ENCODE data around the gene REEP5. TPM values are rescaled to one million over a fixed set of nuclear protein-coding genes. Genes with fewer than 3 reads are reported as not detected.

REEP5 gene
- total RNA-seq, 1 experiment from 2014 or later: 99.3 TPM

DNA sequence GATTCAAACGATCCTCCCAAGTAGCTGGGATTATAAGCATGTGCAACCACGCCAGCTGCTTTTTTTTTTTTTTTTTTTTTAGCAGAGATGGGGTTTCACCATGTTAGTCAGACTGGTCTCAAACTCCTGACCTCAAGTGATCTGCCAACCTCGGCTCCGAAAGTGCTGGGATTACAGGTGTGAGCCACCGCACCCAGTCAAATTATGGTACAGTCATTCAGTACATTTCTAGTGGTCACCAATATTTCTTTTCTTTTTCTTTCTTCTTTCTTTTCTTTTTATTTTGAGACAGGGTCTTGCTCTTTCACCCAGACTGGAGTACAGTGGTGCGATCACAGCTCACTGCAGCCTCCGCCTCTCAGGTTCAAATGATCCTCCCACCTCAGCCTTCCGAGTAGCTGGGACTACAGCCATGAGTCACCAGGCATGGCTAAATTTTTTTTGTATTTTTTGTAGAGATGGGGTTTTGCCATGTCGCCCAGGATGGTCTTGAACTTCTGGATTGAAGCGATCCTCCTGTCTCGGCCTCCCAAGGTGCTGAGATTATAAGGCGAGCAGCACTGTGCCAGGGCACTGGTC lies 29.2 kb upstream of the REEP5 start:
- no peak overlapping the region for H3K27ac Mint-ChIP-seq (ENCODE audit: unreplicated experiment)
- peaks cover 12% of the 10 kb centered on the region for H3K9me3 Mint-ChIP-seq (ENCODE audit: unreplicated experiment)
- POLR2A ChIA-PET: no interaction called here

DNA sequence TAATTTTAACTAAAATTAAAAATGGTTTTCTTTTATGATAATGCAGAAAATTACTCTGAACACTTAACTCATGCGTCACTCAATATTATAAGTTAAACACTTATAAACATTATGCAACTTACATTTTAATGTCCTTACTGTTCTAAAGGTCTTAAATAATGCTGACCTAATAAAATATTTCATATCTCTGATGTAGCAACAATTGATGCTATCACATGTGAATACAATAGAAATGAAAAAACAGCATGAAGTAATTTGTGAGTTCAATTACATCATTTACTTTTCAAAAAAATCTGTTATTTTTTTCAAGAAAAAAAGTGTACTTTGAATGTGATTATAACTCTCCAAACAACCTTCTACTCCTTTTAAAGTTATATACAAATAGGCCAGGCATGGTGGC lies 26.4 kb upstream of the REEP5 start:
- TF ChIP-seq, protein P1, sequence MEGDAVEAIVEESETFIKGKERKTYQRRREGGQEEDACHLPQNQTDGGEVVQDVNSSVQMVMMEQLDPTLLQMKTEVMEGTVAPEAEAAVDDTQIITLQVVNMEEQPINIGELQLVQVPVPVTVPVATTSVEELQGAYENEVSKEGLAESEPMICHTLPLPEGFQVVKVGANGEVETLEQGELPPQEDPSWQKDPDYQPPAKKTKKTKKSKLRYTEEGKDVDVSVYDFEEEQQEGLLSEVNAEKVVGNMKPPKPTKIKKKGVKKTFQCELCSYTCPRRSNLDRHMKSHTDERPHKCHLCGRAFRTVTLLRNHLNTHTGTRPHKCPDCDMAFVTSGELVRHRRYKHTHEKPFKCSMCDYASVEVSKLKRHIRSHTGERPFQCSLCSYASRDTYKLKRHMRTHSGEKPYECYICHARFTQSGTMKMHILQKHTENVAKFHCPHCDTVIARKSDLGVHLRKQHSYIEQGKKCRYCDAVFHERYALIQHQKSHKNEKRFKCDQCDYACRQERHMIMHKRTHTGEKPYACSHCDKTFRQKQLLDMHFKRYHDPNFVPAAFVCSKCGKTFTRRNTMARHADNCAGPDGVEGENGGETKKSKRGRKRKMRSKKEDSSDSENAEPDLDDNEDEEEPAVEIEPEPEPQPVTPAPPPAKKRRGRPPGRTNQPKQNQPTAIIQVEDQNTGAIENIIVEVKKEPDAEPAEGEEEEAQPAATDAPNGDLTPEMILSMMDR (IDR thresholded peaks at IDR 0.05; ENCODE audit: insufficient read depth in 1 of 2, low read depth in 1 of 2, low read length in 1 of 2, severe bottlenecking in 1 of 2, unreplicated experiment in 1 of 2): no peak
- H3K9me3 Mint-ChIP-seq (ENCODE audit: unreplicated experiment): peaks cover 6% of the 10 kb centered on the region
- no peaks in the 10 kb centered on the region for H3K36me3 ChIP-seq (ENCODE audit: control insufficient read depth, insufficient read depth, low read length)
- H3K27me3 Mint-ChIP-seq (ENCODE audit: insufficient read depth, unreplicated experiment): no peaks in the 10 kb centered on the region
- intact Hi-C loops (cut with micrococcal nuclease; ENCODE audit: unreplicated experiment): no loop called here
- H3K4me3 Mint-ChIP-seq (ENCODE audit: unreplicated experiment): no peak overlapping the region
- H3K4me1 ChIP-seq: no peaks in the 10 kb centered on the region
- peaks cover 1% of the 10 kb centered on the region; the same call in 1 of the 2 replicates for H3K9me3 ChIP-seq
- H3K27me3 ChIP-seq (replicated peaks; ENCODE audit: control insufficient read depth, insufficient read depth, low read length): no peaks in the 10 kb centered on the region
- CTCF ChIA-PET: no interaction called here
- no peak overlapping the region for H3K27ac Mint-ChIP-seq (ENCODE audit: unreplicated experiment)
- H3K36me3 Mint-ChIP-seq (ENCODE audit: insufficient read depth, unreplicated experiment): no peaks in the 10 kb centered on the region
- H3K4me3 ChIP-seq (ENCODE audit: low read depth, low read length): no peak overlapping the region
- H3K4me1 Mint-ChIP-seq (ENCODE audit: low read depth, unreplicated experiment): no peaks in the 10 kb centered on the region
- DNase-seq: no peak
- no TSS peak for BruUV-seq (replicated peaks)
- POLR2A ChIA-PET: no interaction called here

More for the DNA sequence above, 29.2 kb upstream of the REEP5 start:
- H3K9me3 ChIP-seq: peaks cover 7% of the 10 kb centered on the region; the same call in 1 of the 2 replicates
- intact Hi-C loops (cut with micrococcal nuclease; ENCODE audit: unreplicated experiment): no loop called here
- Mint-ChIP-seq H3K36me3 (ENCODE audit: insufficient read depth, unreplicated experiment) (no peaks in the 10 kb centered on the region), H3K4me3 (ENCODE audit: unreplicated experiment) (no peak overlapping the region), H3K27me3 (ENCODE audit: insufficient read depth, unreplicated experiment) (no peaks in the 10 kb centered on the region), H3K4me1 (ENCODE audit: low read depth, unreplicated experiment) (no peaks in the 10 kb centered on the region)
- H3K4me1 ChIP-seq: no peaks in the 10 kb centered on the region
- TF ChIP-seq, protein P1 (IDR thresholded peaks at IDR 0.05; ENCODE audit: insufficient read depth in 1 of 2, low read depth in 1 of 2, low read length in 1 of 2, severe bottlenecking in 1 of 2, unreplicated experiment in 1 of 2): no peak
- DNase-seq: no peak
- CTCF ChIA-PET: interaction anchor here (0.7 kb wide), 1 partner anchor 72 kb away, joined by 13 read pairs; no protein-coding TSS in a partner anchor
- no peaks in the 10 kb centered on the region for H3K27me3 ChIP-seq (replicated peaks; ENCODE audit: control insufficient read depth, insufficient read depth, low read length)
- no peak overlapping the region for H3K4me3 ChIP-seq (ENCODE audit: low read depth, low read length)
- BruUV-seq (replicated peaks): no TSS peak
- no peaks in the 10 kb centered on the region for H3K36me3 ChIP-seq (ENCODE audit: control insufficient read depth, insufficient read depth, low read length)

DNA sequence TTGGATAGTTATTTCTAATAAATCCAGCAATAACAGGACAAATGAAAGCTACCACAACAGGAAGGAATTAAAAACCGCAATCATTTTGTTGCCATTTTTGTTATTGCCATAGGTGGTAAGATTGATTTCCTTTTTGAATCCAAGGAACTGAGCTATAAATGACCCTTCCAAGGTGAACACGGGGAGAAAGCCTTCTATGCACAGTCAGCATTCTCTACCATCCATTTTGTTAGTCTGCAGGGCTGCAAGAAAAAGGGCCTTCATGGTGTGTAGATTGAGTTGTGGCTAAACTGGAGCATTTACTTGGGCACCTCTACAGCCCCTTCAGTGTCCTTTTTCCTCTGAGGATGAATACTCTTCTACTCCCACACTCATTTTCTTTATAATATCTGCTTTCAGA lies 18.6 kb upstream of the REEP5 start:
- TF ChIP-seq, protein P1 (IDR thresholded peaks at IDR 0.05; ENCODE audit: insufficient read depth in 1 of 2, low read depth in 1 of 2, low read length in 1 of 2, severe bottlenecking in 1 of 2, unreplicated experiment in 1 of 2): no peak
- H3K36me3 ChIP-seq (ENCODE audit: control insufficient read depth, insufficient read depth, low read length): no peaks in the 10 kb centered on the region
- H3K27me3 ChIP-seq (replicated peaks; ENCODE audit: control insufficient read depth, insufficient read depth, low read length): no peaks in the 10 kb centered on the region
- no peaks in the 10 kb centered on the region for H3K9me3 ChIP-seq
- H3K36me3 Mint-ChIP-seq (ENCODE audit: insufficient read depth, unreplicated experiment): no peaks in the 10 kb centered on the region
- no peak overlapping the region for H3K27ac Mint-ChIP-seq (ENCODE audit: unreplicated experiment)
- no peak overlapping the region for H3K4me3 ChIP-seq (ENCODE audit: low read depth, low read length)
- no peaks in the 10 kb centered on the region for H3K4me1 ChIP-seq
- H3K4me1 Mint-ChIP-seq (ENCODE audit: low read depth, unreplicated experiment): no peaks in the 10 kb centered on the region
- peaks cover 3% of the 10 kb centered on the region for H3K27me3 Mint-ChIP-seq (ENCODE audit: insufficient read depth, unreplicated experiment)
- intact Hi-C loops (cut with micrococcal nuclease; ENCODE audit: unreplicated experiment): no loop called here
- ChIA-PET CTCF (no interaction called here), POLR2A (no interaction called here)
- no peaks in the 10 kb centered on the region for H3K9me3 Mint-ChIP-seq (ENCODE audit: unreplicated experiment)
- no TSS peak for BruUV-seq (replicated peaks)
- no peak for DNase-seq
- no peak overlapping the region for H3K4me3 Mint-ChIP-seq (ENCODE audit: unreplicated experiment)
